ENCODE data around the gene TACR3. TPM values are rescaled to one million over a fixed set of nuclear protein-coding genes. Genes with fewer than 3 reads are reported as not detected.
A peak's percentile ranks its signal among the peaks of the same experiment; 100 is the strongest.
"Not testable (repeated sequence)": the region's sequence is repeated elsewhere in the genome, so short reads cannot be mapped to it uniquely, and the experiment has no call there.

TACR3 gene
- total RNA-seq, 1 experiment from 2014 or later = not detected

DNA sequence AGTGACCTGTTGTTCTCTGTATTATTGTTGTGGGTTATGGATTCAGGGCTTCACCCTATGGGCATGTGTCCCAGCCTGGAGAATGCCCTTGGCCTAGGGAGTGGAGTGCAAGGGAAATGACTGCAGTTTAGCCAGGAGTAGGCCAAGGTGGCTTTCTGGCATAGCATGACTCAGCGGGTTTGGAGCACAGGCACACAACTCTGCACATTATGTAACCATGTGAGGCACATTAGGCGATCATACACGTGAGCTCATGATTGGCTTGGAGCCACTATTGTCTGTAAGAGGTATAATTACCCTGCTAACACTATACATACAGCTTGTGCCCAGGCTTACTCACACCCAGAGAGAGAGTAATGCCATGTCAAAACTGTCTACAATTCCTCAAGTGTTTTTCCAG, 35.1 kb upstream of the TACR3 start:
- H3K4me1 ChIP-seq = no peaks in the 10 kb centered on the region
- DNase-seq = no peak
- Mint-ChIP-seq H3K27ac (ENCODE audit: unreplicated experiment) (no peak overlapping the region), H3K27me3 (ENCODE audit: insufficient read depth, unreplicated experiment) (no peaks in the 10 kb centered on the region), H3K9me3 (ENCODE audit: unreplicated experiment) (no peaks in the 10 kb centered on the region), H3K36me3 (ENCODE audit: insufficient read depth, unreplicated experiment) (no peaks in the 10 kb centered on the region), H3K4me1 (ENCODE audit: low read depth, unreplicated experiment) (no peaks in the 10 kb centered on the region), H3K4me3 (ENCODE audit: unreplicated experiment) (no peak overlapping the region)
- no peak for TF ChIP-seq CTCF (IDR thresholded peaks at IDR 0.05; ENCODE audit: insufficient read depth in 1 of 2, low read depth in 1 of 2, low read length in 1 of 2, severe bottlenecking in 1 of 2, unreplicated experiment in 1 of 2)
- H3K4me3 ChIP-seq (ENCODE audit: low read depth, low read length) = no peak overlapping the region
- no peaks in the 10 kb centered on the region; the same call in 1 of the 2 replicates for H3K27me3 ChIP-seq (replicated peaks; ENCODE audit: control insufficient read depth, insufficient read depth, low read length)
- H3K9me3 ChIP-seq = no peaks in the 10 kb centered on the region
- H3K36me3 ChIP-seq (ENCODE audit: control insufficient read depth, insufficient read depth, low read length) = no peaks in the 10 kb centered on the region
- intact Hi-C loops (cut with micrococcal nuclease; ENCODE audit: unreplicated experiment) = loop anchor here (10.0 kb wide), 1 partner anchor 550 kb away; no protein-coding TSS in a partner anchor
- CTCF ChIA-PET = no interaction called here
- BruUV-seq (replicated peaks) = no TSS peak
- POLR2A ChIA-PET = no interaction called here

GRCh38 chr4:103753868-103754653, 34.3 kb upstream of the TACR3 start:
- Histone ChIP-seq H3K36me3 (ENCODE audit: control insufficient read depth, insufficient read depth, low read length) (no peaks in the 10 kb centered on the region), H3K27me3 (replicated peaks; ENCODE audit: control insufficient read depth, insufficient read depth, low read length) (no peaks in the 10 kb centered on the region; the same call in 1 of the 2 replicates), H3K9me3 (no peaks in the 10 kb centered on the region), H3K4me3 (ENCODE audit: low read depth, low read length) (no peak overlapping the region), H3K4me1 (no peaks in the 10 kb centered on the region)
- no peak overlapping the region for H3K4me3 Mint-ChIP-seq (ENCODE audit: unreplicated experiment)
- TF ChIP-seq CTCF (IDR thresholded peaks at IDR 0.05; ENCODE audit: insufficient read depth in 1 of 2, low read depth in 1 of 2, low read length in 1 of 2, severe bottlenecking in 1 of 2, unreplicated experiment in 1 of 2) = peak in 1 of 2 experiments; percentile 5
- CTCF ChIA-PET = no interaction called here
- BruUV-seq (replicated peaks) = no TSS peak
- intact Hi-C loops (cut with micrococcal nuclease; ENCODE audit: unreplicated experiment) = loop anchor here (10.0 kb wide), 1 partner anchor 549 kb away; no protein-coding TSS in a partner anchor
- DNase-seq = peak in 1 of 2 experiments; percentile 9
- H3K36me3 Mint-ChIP-seq (ENCODE audit: insufficient read depth, unreplicated experiment) = no peaks in the 10 kb centered on the region
- H3K27me3 Mint-ChIP-seq (ENCODE audit: insufficient read depth, unreplicated experiment) = no peaks in the 10 kb centered on the region
- no peak overlapping the region for H3K27ac Mint-ChIP-seq (ENCODE audit: unreplicated experiment)
- no peaks in the 10 kb centered on the region for H3K4me1 Mint-ChIP-seq (ENCODE audit: low read depth, unreplicated experiment)
- POLR2A ChIA-PET = no interaction called here
- H3K9me3 Mint-ChIP-seq (ENCODE audit: unreplicated experiment) = no peaks in the 10 kb centered on the region

- H3K36me3 Mint-ChIP-seq (ENCODE audit: insufficient read depth, unreplicated experiment); H3K27ac Mint-ChIP-seq (ENCODE audit: unreplicated experiment); H3K4me3 Mint-ChIP-seq (ENCODE audit: unreplicated experiment); H3K4me1 ChIP-seq; H3K4me1 Mint-ChIP-seq (ENCODE audit: low read depth, unreplicated experiment); intact Hi-C loops (cut with micrococcal nuclease; ENCODE audit: unreplicated experiment); H3K36me3 ChIP-seq (ENCODE audit: control insufficient read depth, insufficient read depth, low read length); H3K27me3 ChIP-seq (replicated peaks; ENCODE audit: control insufficient read depth, insufficient read depth, low read length); H3K27me3 Mint-ChIP-seq (ENCODE audit: insufficient read depth, unreplicated experiment); BruUV-seq (replicated peaks); H3K9me3 ChIP-seq; POLR2A ChIA-PET; CTCF ChIA-PET; DNase-seq; H3K9me3 Mint-ChIP-seq (ENCODE audit: unreplicated experiment); H3K4me3 ChIP-seq (ENCODE audit: low read depth, low read length): not testable (repeated sequence)
Observed at GRCh38 chr4:103723150-103723549, 3.4 kb upstream of the TACR3 start.
